ENCODE data around the gene ELAC2.

DNA sequence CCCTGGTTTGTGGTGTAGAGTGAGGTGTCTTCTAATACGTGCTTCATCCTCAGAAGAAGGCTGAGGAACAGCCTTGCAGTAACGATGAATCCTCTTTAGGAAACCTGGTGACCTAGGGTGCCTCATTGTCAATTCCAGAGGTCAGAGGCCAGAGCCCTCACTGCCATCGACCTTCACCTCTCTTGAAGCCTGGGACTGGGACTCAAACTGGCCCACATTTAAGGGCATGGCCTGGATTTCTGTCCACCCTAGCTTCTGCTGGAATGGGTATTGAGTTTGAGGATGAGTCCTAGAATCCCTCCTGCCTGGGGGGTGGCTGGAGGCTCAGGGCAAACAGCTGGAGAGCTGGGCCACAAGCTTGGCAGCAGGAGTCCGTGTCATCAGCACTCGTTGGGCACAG is 38.6 kb downstream of the ELAC2 start:
- TF ChIP-seq EZH2 (IDR thresholded peaks at IDR 0.05; ENCODE audit: borderline replicate concordance, low read depth, low read length, poor library complexity, severe bottlenecking) (no peak), CTCF (conservative IDR thresholded peaks at IDR 0.05; ENCODE audit: low read depth, low read length) (no peak)

Data from A673 (cell line).